HG02571 (cell line): ENCODE measurements around the gene CCL22.
"Not testable (repeated sequence)": the region's sequence is repeated elsewhere in the genome, so short reads cannot be mapped to it uniquely, and the experiment has no call there.

Experiments
- ATAC-seq: cut with Tn5 transposase; IDR thresholded peaks from one replicate; pipeline ENCODE4 v1.9.1; 2021; ENCODE audit warnings: mild to moderate bottlenecking, moderate library complexity; ENCODE audit not compliant: unreplicated experiment

CCL22 gene

GRCh38 chr16:57391300-57391699 lies 32.7 kb downstream of the CCL22 start:
- no peak for ATAC-seq

DNA sequence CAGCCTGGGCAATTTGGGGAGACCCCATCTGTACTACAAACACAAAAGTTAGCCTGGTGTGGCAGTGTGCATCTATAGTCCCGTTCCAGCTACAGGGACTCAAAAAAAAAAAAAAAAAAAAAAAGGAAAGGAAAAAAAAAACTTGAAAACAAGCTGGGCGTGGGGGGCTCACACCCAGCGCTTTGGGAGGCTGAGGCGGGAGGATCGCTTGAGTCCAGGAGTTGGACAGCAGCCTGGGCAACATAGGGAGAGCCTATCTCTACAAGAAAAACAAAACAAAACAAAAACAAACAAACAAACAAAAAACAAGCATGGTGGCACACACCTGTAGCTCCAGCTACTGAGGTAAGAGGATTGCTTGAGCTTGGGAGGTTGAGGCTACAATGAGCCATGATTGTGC lies 33.1 kb downstream of the CCL22 start:
- no peak for ATAC-seq

- no peak for ATAC-seq
Measured at GRCh38 chr16:57392694-57393093, 34.1 kb downstream of the CCL22 start.

DNA sequence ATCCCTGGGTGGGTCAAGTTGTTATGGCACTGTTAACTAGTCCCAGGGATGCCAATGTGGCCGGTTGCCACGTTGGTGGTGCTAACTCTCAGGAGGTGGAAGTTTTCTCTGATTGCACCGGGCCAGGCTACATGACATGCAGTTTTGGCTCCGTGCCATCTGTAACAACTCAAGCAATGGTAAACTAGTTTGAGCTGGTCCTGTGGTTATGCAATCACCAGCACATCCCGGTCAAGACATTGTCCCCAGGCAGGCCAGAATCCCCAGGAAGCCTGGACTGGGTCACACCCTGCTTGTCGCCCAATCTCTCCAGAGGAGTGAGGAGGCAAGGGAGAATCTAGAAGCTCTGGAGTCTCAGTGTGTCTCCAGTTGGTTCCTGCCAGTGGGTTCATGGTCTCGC lies 35.9 kb downstream of the CCL22 start:
- no peak for ATAC-seq

GRCh38 chr16:57395026-57395425 lies 36.4 kb downstream of the CCL22 start:
- no peak for ATAC-seq

- ATAC-seq = no peak
Measured at GRCh38 chr16:57396786-57397185, 38.2 kb downstream of the CCL22 start.

- not testable (repeated sequence) for ATAC-seq
Measured at GRCh38 chr16:57397493-57397892, 38.9 kb downstream of the CCL22 start.

GRCh38 chr16:57401943-57402640 lies 43.5 kb downstream of the CCL22 start:
- no peak for ATAC-seq

DNA sequence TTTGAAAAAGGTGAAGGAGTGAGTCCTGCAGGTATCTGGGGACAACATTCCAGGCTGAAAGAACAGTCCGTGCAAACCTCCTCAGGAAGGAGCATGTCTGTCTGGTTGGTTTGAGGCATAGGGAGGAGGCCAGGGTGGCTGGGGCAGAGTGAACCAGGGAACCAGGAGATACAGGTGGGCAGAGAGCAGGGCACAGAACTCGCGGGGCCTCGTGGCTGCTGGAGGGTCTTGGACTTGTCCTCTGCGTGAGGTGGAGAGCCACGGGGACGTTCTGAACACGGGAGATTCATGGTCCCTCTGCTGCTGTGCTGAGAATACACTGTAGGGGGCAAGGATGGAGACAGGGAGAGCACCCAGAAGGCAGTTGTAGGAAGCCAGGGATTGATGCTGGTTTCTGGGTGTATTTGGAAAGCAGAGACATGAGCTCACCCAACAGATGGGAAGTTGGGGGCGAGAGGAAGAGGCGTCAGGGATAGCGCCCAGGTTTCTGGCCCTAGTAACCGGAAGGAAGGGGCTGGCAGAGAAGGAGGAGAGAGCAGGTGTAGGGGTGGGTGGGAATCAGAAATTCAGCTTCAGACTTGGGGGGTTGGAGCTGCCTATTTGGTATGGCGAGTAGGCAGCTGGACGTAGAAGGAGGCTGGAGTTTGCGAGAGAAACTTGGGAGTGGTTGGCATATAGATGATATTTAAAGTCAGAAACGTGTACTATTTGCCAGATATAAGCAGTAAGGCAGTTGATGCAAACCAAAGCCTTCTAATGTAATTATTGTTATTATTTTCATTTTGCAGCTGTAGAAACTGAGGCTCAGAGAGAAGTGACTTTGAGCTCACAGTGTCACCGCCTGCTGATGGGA lies 45.6 kb downstream of the CCL22 start, which contains the start of gene CCL17:
Gene CCL17, plus strand, starts transcription at position 803 of the 853 bp plus-strand sequence. CDS start 9,166 bp downstream, outside the sequence.
- no peak for ATAC-seq

GRCh38 chr16:57405097-57405496 lies 46.5 kb downstream of the CCL22 start:
- ATAC-seq = no peak

DNA sequence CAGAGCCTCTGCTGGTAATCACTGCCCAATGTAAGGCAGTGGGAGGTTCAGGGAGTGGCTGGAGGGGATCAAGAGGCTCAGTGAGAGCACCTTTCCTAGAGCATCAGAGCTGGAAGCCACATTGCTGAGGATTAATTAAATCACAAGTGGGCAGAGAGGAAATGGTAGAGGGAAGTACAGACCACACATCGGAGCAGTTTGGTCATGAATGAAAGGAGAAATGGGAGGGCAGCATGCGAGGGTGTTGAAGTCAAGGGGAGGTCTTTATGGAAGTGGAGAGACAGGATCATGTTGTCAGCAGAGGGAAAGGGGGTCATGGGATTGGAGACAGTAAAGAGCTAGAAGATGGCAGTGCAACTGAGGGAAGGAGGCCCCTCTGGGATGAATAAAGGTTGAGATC lies 48.3 kb downstream of the CCL22 start:
- ATAC-seq = no peak

GRCh38 chr16:57407521-57408353 lies 49.2 kb downstream of the CCL22 start:
- no peak for ATAC-seq

DNA sequence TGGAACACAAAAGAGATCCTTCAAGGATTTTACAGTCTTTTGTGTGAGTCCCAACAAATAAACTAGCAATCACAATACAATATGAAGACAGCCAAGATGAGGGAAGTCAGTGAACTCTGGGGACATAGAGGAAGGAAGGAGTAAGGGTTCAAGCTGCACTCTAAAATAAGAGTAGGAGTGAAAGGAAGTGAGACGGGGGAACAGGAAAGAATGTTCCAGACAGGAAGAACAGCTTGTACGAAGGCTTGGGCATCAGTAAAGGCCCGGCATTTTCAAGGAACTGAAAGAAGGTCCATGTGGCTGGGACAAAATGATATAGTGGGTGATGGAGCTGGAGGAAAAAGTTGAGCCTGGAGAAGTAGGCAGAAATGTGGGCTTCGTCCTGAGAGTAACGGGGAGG lies 50.5 kb downstream of the CCL22 start:
- ATAC-seq = no peak

- no peak for ATAC-seq
Measured at GRCh38 chr16:57409870-57410587, 51.4 kb downstream of the CCL22 start.

- ATAC-seq = no peak
Measured at GRCh38 chr16:57411362-57411976, 52.9 kb downstream of the CCL22 start.

DNA sequence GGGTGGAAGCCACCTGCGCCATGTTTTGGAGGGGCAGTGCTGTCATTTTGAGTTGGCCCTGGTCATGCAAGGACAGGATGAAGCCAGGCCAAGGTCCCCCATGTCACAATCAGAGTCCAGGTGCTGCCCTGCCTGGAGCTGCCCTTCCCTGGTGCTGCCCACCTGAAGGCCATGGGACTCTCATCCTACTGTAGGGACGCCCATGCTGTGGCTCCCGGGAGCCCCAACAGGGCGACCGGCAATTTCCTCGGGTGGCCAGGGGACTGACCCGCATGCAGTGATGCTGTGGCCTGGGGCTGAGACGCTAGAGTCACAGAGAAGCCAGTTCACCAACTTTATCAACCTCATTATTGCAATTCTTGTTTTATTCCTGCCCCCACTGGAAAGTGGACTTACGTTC lies 54.0 kb downstream of the CCL22 start:
- no peak for ATAC-seq

DNA sequence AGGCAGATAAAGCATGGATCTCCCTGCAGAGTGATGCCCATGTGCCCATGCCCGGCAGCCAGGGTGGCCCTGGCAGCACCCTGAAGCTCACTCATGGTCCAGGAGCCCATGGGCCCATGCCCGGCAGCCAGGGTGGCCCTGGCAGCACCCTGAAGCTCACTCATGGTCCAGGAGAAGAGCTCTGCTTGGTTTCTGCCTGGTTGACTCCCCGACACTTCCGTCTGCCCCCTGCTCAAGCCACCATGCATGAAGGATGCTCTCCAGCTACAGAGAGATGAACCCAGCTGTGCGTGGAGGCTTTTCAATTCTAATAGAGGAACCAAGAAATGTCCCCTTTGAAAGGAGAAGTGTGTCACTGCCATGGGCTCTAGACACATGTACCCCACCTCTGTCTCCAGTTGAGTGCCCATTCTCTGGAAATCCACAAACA lies 54.7 kb downstream of the CCL22 start:
- peak; percentile 40 for ATAC-seq

- no peak for ATAC-seq
Measured at GRCh38 chr16:57413733-57414132, 55.1 kb downstream of the CCL22 start.
